ENCODE results near the gene ARL16.

- TF ChIP-seq NFIC (IDR thresholded peaks at IDR 0.05) (no peak), REST (IDR thresholded peaks at IDR 0.05; ENCODE audit: low read depth) (no peak), MAX (IDR thresholded peaks at IDR 0.05) (0 out of 2 replicates have a peak, but pooled peaks have one; percentile 10), TAF1 (IDR thresholded peaks at IDR 0.05; ENCODE audit: low read depth) (0 out of 2 replicates have a peak, but pooled peaks have one; percentile 3), CEBPB (IDR thresholded peaks at IDR 0.05) (no peak), EGR1 (IDR thresholded peaks at IDR 0.05) (no peak)
Observed at GRCh38 chr17:81710514-81711308, 27.1 kb upstream of the ARL16 start.
